ENCODE results near the gene LCN12. TPM values are rescaled to one million over a fixed set of nuclear protein-coding genes. Genes with fewer than 3 reads are reported as not detected.
A peak's percentile ranks its signal among the peaks of the same experiment; 100 is the strongest.

The LCN12 gene
- total RNA-seq, 1 donor from 2014 or later = 16.2 TPM

DNA sequence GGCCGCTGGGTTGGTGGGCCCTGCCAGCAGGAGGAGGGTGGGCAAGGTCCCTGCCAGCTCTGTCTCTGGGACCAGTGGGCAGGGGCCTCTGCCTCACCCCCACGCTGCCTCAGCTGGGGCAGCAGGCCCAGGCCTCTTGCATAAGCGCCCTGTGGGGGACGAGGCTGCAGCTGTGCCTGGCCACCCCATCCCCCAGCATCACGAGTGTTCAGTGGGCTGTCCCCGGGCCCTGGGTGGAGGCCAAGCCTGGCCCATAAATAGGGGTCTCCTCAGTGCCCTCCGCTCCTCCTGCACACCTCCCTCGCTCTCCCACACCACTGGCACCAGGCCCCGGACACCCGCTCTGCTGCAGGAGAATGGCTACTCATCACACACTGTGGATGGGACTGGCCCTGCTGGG is 25.1 kb downstream of the LCN12 start, which contains the start of gene PTGDS:
Gene PTGDS, plus strand, starts transcription at position 282 of the 400 bp plus-strand sequence. Its CDS starts 75 bp downstream, at position 357.
- Mint-ChIP-seq H3K36me3 (ENCODE audit: insufficient read depth) (no peaks in the 10 kb centered on the region), H3K27ac (no peak within 1 kb of the TSS), H3K9me3 (ENCODE audit: low read depth) (no peaks in the 10 kb centered on the region), H3K4me3 (ENCODE audit: low read depth) (peak within 1 kb of the TSS; percentile 24), H3K27me3 (peaks cover 20% of the 10 kb centered on the region), H3K4me1 (ENCODE audit: low read depth) (no peaks in the 10 kb centered on the region)
- TF ChIP-seq, protein P1, sequence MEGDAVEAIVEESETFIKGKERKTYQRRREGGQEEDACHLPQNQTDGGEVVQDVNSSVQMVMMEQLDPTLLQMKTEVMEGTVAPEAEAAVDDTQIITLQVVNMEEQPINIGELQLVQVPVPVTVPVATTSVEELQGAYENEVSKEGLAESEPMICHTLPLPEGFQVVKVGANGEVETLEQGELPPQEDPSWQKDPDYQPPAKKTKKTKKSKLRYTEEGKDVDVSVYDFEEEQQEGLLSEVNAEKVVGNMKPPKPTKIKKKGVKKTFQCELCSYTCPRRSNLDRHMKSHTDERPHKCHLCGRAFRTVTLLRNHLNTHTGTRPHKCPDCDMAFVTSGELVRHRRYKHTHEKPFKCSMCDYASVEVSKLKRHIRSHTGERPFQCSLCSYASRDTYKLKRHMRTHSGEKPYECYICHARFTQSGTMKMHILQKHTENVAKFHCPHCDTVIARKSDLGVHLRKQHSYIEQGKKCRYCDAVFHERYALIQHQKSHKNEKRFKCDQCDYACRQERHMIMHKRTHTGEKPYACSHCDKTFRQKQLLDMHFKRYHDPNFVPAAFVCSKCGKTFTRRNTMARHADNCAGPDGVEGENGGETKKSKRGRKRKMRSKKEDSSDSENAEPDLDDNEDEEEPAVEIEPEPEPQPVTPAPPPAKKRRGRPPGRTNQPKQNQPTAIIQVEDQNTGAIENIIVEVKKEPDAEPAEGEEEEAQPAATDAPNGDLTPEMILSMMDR (IDR thresholded peaks at IDR 0.05; ENCODE audit: unreplicated experiment) = no peak
- no peak for DNase-seq (ENCODE audit: low spot score, unreplicated experiment)

DNA sequence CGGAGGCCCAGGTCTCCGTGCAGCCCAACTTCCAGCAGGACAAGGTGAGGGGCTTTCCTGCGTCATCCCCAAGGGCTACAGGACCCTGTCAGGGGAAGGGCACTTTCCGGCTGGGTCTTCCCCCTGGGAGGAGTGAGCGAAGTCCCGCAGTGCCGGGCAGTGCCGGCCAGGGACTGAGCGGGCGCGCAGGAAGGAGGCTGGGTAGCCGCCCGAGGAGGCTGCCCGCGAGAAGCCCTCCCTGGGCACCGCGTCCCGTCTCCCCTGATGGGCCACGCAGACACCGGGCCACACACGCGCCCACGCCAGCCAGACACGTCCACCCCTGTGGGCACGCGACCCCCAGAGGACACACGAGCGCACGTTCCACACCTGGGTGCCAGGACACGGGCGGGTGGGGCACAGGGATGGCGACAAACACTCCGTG is 25.6 kb downstream of the LCN12 start:
- no peak for DNase-seq (ENCODE audit: low spot score, unreplicated experiment)
- no peaks in the 10 kb centered on the region for H3K9me3 Mint-ChIP-seq (ENCODE audit: low read depth)
- H3K4me1 Mint-ChIP-seq (ENCODE audit: low read depth) = no peaks in the 10 kb centered on the region
- peak overlapping the region; percentile 24 for H3K4me3 Mint-ChIP-seq (ENCODE audit: low read depth)
- TF ChIP-seq, protein P1 (IDR thresholded peaks at IDR 0.05; ENCODE audit: unreplicated experiment) = no peak
- no peaks in the 10 kb centered on the region for H3K36me3 Mint-ChIP-seq (ENCODE audit: insufficient read depth)
- peaks cover 20% of the 10 kb centered on the region for H3K27me3 Mint-ChIP-seq
- H3K27ac Mint-ChIP-seq = no peak overlapping the region

GRCh38 chr9:136978073-136978864 is 26.2 kb downstream of the LCN12 start:
- Mint-ChIP-seq H3K9me3 (ENCODE audit: low read depth) (no peaks in the 10 kb centered on the region), H3K27ac (no peak overlapping the region), H3K4me3 (ENCODE audit: low read depth) (no peak overlapping the region), H3K27me3 (peaks cover 20% of the 10 kb centered on the region), H3K4me1 (ENCODE audit: low read depth) (no peaks in the 10 kb centered on the region), H3K36me3 (ENCODE audit: insufficient read depth) (no peaks in the 10 kb centered on the region)
- TF ChIP-seq, protein P1 (IDR thresholded peaks at IDR 0.05; ENCODE audit: unreplicated experiment) = no peak
- DNase-seq (ENCODE audit: low spot score, unreplicated experiment) = no peak

DNA sequence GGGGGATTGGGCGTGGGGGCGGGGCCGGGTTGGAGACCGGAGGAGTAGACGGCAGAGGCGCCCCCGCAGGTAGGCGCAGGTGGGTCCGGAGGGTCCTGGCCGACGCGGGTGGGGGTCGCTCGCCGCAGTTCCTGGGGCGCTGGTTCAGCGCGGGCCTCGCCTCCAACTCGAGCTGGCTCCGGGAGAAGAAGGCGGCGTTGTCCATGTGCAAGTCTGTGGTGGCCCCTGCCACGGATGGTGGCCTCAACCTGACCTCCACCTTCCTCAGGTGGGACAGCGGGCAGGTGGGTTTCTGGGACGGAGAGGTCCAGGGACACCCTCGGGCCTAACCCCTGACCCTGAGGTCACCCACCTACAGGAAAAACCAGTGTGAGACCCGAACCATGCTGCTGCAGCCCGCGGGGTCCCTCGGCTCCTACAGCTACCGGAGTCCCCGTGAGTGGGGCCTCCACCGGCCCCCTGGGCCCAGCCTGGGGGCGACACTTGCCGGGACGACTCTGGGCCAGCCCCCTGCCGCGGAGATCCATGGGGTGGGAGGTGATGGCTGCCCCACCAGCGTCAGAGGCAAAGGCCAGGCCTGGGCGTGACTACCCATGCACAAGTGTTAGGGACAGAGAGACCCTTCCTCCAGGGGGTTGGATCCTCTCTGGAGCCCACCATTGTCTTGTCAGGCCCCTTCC is 26.9 kb downstream of the LCN12 start:
- H3K4me3 Mint-ChIP-seq (ENCODE audit: low read depth) = no peak overlapping the region
- no peaks in the 10 kb centered on the region for H3K36me3 Mint-ChIP-seq (ENCODE audit: insufficient read depth)
- no peak for DNase-seq (ENCODE audit: low spot score, unreplicated experiment)
- no peaks in the 10 kb centered on the region for H3K4me1 Mint-ChIP-seq (ENCODE audit: low read depth)
- H3K27ac Mint-ChIP-seq = no peak overlapping the region
- TF ChIP-seq, protein P1 (IDR thresholded peaks at IDR 0.05; ENCODE audit: unreplicated experiment) = no peak
- H3K9me3 Mint-ChIP-seq (ENCODE audit: low read depth) = no peaks in the 10 kb centered on the region
- peaks cover 24% of the 10 kb centered on the region for H3K27me3 Mint-ChIP-seq

DNA sequence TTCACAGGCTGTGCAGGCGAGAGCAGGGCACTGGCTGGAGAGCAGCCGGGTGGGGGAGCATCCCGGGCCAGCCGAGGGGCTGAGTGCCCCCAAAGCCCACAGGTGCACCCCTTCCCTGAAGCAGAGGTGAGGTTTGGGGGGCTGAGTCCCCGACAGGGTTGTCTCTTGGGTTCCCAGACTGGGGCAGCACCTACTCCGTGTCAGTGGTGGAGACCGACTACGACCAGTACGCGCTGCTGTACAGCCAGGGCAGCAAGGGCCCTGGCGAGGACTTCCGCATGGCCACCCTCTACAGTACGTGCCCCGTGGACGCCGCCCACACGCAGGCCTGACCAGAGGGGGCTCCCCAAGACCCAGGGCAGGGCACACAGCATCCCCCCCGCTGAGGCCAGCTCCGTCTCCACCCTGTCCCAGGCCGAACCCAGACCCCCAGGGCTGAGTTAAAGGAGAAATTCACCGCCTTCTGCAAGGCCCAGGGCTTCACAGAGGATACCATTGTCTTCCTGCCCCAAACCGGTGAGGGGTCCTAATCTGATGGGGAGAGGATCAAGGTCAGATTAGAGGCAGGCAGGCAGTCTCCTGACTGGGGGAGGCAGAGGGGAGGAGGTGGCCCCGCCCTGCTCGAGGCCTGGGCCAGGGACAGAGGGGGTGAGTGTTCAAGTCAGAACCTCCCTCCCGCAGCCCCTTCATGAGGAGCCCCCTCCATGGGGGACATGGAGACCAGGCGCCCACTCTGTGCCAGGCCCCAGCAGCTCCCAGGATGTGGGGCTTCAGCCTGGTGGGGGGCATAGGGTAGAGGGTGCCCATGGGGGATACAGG is 27.9 kb downstream of the LCN12 start:
- Mint-ChIP-seq H3K27me3 (peaks cover 26% of the 10 kb centered on the region), H3K36me3 (ENCODE audit: insufficient read depth) (no peaks in the 10 kb centered on the region), H3K4me1 (ENCODE audit: low read depth) (no peaks in the 10 kb centered on the region), H3K9me3 (ENCODE audit: low read depth) (no peaks in the 10 kb centered on the region), H3K4me3 (ENCODE audit: low read depth) (no peak overlapping the region), H3K27ac (no peak overlapping the region)
- DNase-seq (ENCODE audit: low spot score, unreplicated experiment) = no peak
- TF ChIP-seq, protein P1 (IDR thresholded peaks at IDR 0.05; ENCODE audit: unreplicated experiment) = no peak

Data from progenitor cell of endocrine pancreas (in vitro differentiated cells).